ENCODE results near the gene KCNC3. TPM values are rescaled to one million over a fixed set of nuclear protein-coding genes. Genes with fewer than 3 reads are reported as not detected.

KCNC3 gene
- total and polyA plus RNA-seq, 2 of the 13 experiments (the other 11 are each of a cell fraction or from before 2014, with no cell fraction given) = 0.29 to 1.7 TPM

DNA sequence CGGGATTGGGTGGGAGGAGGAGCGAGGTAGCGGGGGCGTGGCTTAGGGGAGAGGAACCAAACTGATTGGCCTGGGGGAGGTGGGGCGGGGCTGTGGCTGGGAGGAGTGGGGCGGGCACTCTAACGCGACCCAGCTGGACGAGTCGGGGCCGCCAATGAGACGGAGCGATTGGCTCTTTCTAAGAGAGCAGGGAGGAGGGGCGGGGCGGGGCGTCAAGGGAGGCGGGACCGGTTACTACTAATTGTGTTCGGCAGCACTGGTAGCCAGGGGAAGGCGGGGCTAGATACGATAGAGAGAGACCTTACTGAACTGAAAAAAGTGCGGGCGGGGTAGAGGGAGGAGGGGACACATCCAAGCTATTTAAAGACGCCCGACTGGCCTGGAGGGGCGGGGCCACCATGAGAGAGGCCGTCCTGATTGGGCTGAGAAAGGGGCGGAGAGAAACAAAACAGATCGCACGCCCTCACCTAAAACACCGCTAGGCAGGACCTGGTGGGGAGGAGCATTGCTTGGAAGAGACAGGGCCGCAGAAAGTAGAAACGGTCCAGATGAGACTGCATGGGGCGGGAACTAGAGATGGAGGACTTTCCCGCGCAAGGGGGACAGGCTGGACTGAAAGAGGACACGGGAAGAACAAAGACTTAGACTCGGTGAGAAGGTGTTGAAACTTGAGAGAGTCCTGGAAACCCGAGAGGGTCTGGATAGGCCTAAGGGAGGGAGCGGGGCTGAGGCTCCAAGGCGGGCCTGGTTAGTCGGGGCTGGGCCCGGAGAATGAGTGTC lies at the start of gene KCNC3 (continued):
- TF ChIP-seq ZBTB40 (IDR thresholded peaks at IDR 0.05) = no peak
- TF ChIP-seq ZBTB40 (CRISPR knock-in tag; IDR thresholded peaks at IDR 0.05) = 0 out of 2 replicates have a peak, but pooled peaks have one; percentile 31
- no peak for TF ChIP-seq RFX1 (IDR thresholded peaks at IDR 0.05)
- TF ChIP-seq, protein P1, sequence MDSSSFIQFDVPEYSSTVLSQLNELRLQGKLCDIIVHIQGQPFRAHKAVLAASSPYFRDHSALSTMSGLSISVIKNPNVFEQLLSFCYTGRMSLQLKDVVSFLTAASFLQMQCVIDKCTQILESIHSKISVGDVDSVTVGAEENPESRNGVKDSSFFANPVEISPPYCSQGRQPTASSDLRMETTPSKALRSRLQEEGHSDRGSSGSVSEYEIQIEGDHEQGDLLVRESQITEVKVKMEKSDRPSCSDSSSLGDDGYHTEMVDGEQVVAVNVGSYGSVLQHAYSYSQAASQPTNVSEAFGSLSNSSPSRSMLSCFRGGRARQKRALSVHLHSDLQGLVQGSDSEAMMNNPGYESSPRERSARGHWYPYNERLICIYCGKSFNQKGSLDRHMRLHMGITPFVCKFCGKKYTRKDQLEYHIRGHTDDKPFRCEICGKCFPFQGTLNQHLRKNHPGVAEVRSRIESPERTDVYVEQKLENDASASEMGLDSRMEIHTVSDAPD (CRISPR knock-in tag; IDR thresholded peaks at IDR 0.05) = no peak
- TF ChIP-seq THAP11 (CRISPR knock-in tag; IDR thresholded peaks at IDR 0.05) = no peak
- peak; percentile 61 for TF ChIP-seq NFYB (CRISPR knock-in tag; IDR thresholded peaks at IDR 0.05)
- TF ChIP-seq FOXA3 (CRISPR knock-in tag; IDR thresholded peaks at IDR 0.05) = no peak
- no peak for TF ChIP-seq SRSF9 (IDR thresholded peaks at IDR 0.05; ENCODE audit: borderline replicate concordance, insufficient read depth, low read depth, low read length, poor library complexity, severe bottlenecking)
- no peak for TF ChIP-seq EP300 (IDR thresholded peaks at IDR 0.05; ENCODE audit: low read depth in 2 of 2, low read length in 2 of 2)
- no peak for TF ChIP-seq EP300 (CRISPR knock-in tag; IDR thresholded peaks at IDR 0.05; ENCODE audit: borderline replicate concordance)
- TF ChIP-seq, protein P2, sequence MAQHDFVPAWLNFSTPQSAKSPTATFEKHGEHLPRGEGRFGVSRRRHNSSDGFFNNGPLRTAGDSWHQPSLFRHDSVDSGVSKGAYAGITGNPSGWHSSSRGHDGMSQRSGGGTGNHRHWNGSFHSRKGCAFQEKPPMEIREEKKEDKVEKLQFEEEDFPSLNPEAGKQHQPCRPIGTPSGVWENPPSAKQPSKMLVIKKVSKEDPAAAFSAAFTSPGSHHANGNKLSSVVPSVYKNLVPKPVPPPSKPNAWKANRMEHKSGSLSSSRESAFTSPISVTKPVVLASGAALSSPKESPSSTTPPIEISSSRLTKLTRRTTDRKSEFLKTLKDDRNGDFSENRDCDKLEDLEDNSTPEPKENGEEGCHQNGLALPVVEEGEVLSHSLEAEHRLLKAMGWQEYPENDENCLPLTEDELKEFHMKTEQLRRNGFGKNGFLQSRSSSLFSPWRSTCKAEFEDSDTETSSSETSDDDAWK (CRISPR knock-in tag; IDR thresholded peaks at IDR 0.05) = no peak
- no peak for TF ChIP-seq GTF3A (CRISPR knock-in tag; conservative IDR thresholded peaks at IDR 0.05)
- TF ChIP-seq, protein P3, sequence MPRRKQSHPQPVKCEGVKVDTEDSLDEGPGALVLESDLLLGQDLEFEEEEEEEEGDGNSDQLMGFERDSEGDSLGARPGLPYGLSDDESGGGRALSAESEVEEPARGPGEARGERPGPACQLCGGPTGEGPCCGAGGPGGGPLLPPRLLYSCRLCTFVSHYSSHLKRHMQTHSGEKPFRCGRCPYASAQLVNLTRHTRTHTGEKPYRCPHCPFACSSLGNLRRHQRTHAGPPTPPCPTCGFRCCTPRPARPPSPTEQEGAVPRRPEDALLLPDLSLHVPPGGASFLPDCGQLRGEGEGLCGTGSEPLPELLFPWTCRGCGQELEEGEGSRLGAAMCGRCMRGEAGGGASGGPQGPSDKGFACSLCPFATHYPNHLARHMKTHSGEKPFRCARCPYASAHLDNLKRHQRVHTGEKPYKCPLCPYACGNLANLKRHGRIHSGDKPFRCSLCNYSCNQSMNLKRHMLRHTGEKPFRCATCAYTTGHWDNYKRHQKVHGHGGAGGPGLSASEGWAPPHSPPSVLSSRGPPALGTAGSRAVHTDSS (CRISPR knock-in tag; conservative IDR thresholded peaks at IDR 0.05) = no peak
- TF ChIP-seq ELF4 (CRISPR knock-in tag; IDR thresholded peaks at IDR 0.05; ENCODE audit: borderline replicate concordance) = no peak
- no peak for TF ChIP-seq ZNF3 (CRISPR knock-in tag; IDR thresholded peaks at IDR 0.05)
- TF ChIP-seq ZNF263 (CRISPR knock-in tag; IDR thresholded peaks at IDR 0.05) = peak; percentile 54; the same call in 1 of the 2 replicates

All from HepG2 (cell line).